ENCODE measurements around the gene CPSF3.

- TF ChIP-seq, protein P1, sequence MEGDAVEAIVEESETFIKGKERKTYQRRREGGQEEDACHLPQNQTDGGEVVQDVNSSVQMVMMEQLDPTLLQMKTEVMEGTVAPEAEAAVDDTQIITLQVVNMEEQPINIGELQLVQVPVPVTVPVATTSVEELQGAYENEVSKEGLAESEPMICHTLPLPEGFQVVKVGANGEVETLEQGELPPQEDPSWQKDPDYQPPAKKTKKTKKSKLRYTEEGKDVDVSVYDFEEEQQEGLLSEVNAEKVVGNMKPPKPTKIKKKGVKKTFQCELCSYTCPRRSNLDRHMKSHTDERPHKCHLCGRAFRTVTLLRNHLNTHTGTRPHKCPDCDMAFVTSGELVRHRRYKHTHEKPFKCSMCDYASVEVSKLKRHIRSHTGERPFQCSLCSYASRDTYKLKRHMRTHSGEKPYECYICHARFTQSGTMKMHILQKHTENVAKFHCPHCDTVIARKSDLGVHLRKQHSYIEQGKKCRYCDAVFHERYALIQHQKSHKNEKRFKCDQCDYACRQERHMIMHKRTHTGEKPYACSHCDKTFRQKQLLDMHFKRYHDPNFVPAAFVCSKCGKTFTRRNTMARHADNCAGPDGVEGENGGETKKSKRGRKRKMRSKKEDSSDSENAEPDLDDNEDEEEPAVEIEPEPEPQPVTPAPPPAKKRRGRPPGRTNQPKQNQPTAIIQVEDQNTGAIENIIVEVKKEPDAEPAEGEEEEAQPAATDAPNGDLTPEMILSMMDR (IDR thresholded peaks at IDR 0.05; ENCODE audit: low read depth, low read length), result no peak
- TF ChIP-seq POLR2A (IDR thresholded peaks at IDR 0.05; ENCODE audit: extremely low read depth, insufficient read length), result no peak
Measured at GRCh38 chr2:9424447-9425164, 1.2 kb downstream of the CPSF3 start.

All from NB4 (cell line).